Loucy (cell line): ENCODE data around the gene GFER.

Experiments used
- CTCF ChIP-seq: fragments of 200-600 bp; sonication (generic); conservative IDR thresholded peaks from 2 replicates; pipeline ENCODE4 v1.5.1; 2014; ENCODE audit warnings: mild to moderate bottlenecking, antibody characterized with exemption, low read length
- EZH2phosphoT487 ChIP-seq: fragments of 200-600 bp; IDR thresholded peaks from 2 replicates; pipeline ENCODE4 v1.6.1; 2018; ENCODE audit warnings: antibody characterized with exemption, mild to moderate bottlenecking, moderate library complexity, borderline replicate concordance

DNA sequence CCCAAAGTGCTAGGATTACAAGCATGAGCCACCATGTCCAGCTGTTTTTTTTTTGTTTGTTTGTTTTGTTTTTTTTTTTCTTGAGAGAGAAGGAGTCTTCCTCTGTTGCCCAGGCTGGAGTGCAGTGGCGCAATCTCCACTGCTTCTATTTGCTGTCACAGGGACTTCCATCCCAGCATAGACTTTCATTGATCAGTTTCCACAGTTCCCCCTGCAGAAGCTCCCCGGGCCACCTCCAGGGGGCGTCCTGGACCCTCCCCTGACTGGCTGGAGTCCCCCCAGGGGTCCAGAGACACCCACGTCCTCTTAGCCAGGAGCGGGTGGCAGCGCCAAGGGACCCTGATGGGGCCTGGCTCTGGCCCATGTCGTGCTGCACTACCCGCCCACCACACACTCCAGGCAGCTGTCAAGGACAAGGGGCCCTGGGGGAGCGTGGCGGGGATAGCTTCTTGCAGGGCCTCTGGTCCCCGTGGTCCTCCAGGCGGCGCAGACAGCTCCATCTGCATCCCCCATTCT, 32.5 kb downstream of the GFER start:
- TF ChIP-seq CTCF, result peak; percentile 52
- TF ChIP-seq EZH2phosphoT487, result no peak
